Naive B cell (primary cell): ENCODE data around the gene TPM2. TPM values are rescaled to one million over a fixed set of nuclear protein-coding genes. Genes with fewer than 3 reads are reported as not detected.

Experiments used
- ATAC-seq, 2 donors: fragments of 150-1000 bp; cut with Tn5 transposase; 2 replicates each; pipeline ENCODE4 v1.10.0; 2021; ENCODE audit warnings: low read depth in 2 of 2, mild to moderate bottlenecking in 2 of 2, moderate library complexity in 2 of 2
- DNase-seq: peaks from one replicate; pipeline ENCODE4 v3.0.0; 2022
- H3K27ac Mint-ChIP-seq, 6 donors: one replicate each; pipeline ENCODE4 v1.8.0; 2020 to 2022; ENCODE audit warnings: mild to moderate bottlenecking in 6 of 6, mixed read lengths in 6 of 6, moderate library complexity in 5 of 6, inconsistent platforms in 2 of 6
- H3K27me3 Mint-ChIP-seq, 3 donors: one replicate each; pipeline ENCODE4 v1.8.0; 2021 to 2022; ENCODE audit warnings: mixed read lengths in 3 of 3, mild to moderate bottlenecking in 1 of 3
- H3K36me3 Mint-ChIP-seq, 2 donors: one replicate each; pipeline ENCODE4 v1.8.0; 2020 to 2022; ENCODE audit warnings: mixed read lengths in 2 of 2, inconsistent platforms in 1 of 2, mild to moderate bottlenecking in 1 of 2
- H3K4me1 Mint-ChIP-seq, 3 donors: one replicate each; pipeline ENCODE4 v1.8.0; 2020 to 2022; ENCODE audit warnings: mixed read lengths in 3 of 3, inconsistent platforms in 1 of 3, mild to moderate bottlenecking in 1 of 3, moderate library complexity in 1 of 3
- H3K4me3 Mint-ChIP-seq, 8 donors: one replicate each; pipeline ENCODE4 v1.8.0; 2020 to 2022; ENCODE audit warnings: mild to moderate bottlenecking in 8 of 8, mixed read lengths in 8 of 8, moderate library complexity in 8 of 8, inconsistent platforms in 2 of 8
- H3K9me3 Mint-ChIP-seq, 7 donors: one replicate each; pipeline ENCODE4 v1.8.0; 2020 to 2022; ENCODE audit warnings: mixed read lengths in 7 of 7, mild to moderate bottlenecking in 5 of 7, inconsistent platforms in 2 of 7, moderate library complexity in 1 of 7
- polyA plus RNA-seq, 6 donors: library from polyadenylated mRNA; unstranded; fragments of 300-500 nt; fragmentation: Illumina TruSeq; gene quantifications; one replicate each; pipeline ENCODE4 v1.2.3, GENCODE V29; 2021; ENCODE audit warnings: low read depth in 6 of 6

TPM2 gene
- polyA plus RNA-seq, 6 donors from 2014 or later, result 0.52 TPM; not detected in 5

- Mint-ChIP-seq H3K9me3 (no peaks in the 10 kb centered on the region), H3K27me3 (no peaks in the 10 kb centered on the region), H3K4me1 (peaks cover 11 to 15% (median 12%) of the 10 kb centered on the region in 3 donors), H3K36me3 (peaks cover 19 to 50% of the 10 kb centered on the region in 2 donors), H3K4me3 (no peak overlapping the region), H3K27ac (peak overlapping the region in 2 of 6 donors; percentile 30 to 96)
- ATAC-seq, result no peak
- DNase-seq, result no peak
Observed at GRCh38 chr9:35713578-35713977, 23.9 kb upstream of the TPM2 start.

DNA sequence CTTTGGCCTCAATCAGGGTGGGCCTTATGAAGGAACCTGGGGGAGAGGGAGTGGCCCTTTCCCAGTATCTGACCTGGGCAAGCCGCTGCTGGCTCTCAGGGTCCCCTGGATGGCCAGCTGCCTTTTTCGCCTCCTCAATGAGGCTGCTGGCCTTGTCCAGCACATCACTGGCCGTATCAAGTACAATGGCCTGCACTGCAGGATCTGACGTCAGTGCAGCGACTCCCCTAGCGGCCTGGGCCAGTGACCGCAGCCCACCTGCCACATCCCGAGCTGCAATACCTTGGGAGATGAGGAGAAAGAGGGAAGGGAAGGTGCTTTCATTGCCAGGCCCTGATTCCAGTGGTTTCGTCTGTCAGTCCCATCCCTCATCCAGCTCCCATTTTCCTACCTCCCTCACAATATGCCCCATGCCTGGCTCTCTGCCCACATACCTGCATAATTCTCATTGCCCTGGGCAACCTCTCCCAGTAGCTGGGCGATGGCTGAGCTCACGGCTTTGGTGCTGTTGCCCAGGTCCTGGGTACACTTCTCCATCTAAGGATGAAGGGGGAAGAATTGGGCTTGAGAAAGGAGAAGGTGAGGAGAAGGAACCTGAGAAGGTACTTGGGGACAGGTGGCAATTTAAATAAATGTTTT is 23.2 kb upstream of the TPM2 start:
- Mint-ChIP-seq H3K9me3 (no peaks in the 10 kb centered on the region), H3K36me3 (peaks cover 16 to 57% of the 10 kb centered on the region in 2 donors), H3K27ac (peak overlapping the region in 1 of 6 donors; percentile 30), H3K27me3 (no peaks in the 10 kb centered on the region), H3K4me1 (peaks cover 4 to 12% (median 5%) of the 10 kb centered on the region in 3 donors), H3K4me3 (no peak overlapping the region)
- ATAC-seq (no peak), DNase-seq (no peak)

GRCh38 chr9:35711501-35712428 is 22.0 kb upstream of the TPM2 start:
- Mint-ChIP-seq H3K4me3 (no peak overlapping the region), H3K27me3 (no peaks in the 10 kb centered on the region), H3K27ac (peak overlapping the region in 2 of 6 donors; percentile 26 to 75), H3K9me3 (no peaks in the 10 kb centered on the region), H3K36me3 (peaks cover 21 to 65% of the 10 kb centered on the region in 2 donors), H3K4me1 (peaks cover 2 to 18% (median 12%) of the 10 kb centered on the region in 3 donors)
- DNase-seq (no peak), ATAC-seq (no peak)

GRCh38 chr9:35710818-35711500 is 21.2 kb upstream of the TPM2 start:
- ATAC-seq (no peak), DNase-seq (no peak)
- no peak overlapping the region for H3K4me3 Mint-ChIP-seq
- H3K27me3 Mint-ChIP-seq, result no peaks in the 10 kb centered on the region
- peaks cover 14 to 62% of the 10 kb centered on the region in 2 donors for H3K36me3 Mint-ChIP-seq
- H3K27ac Mint-ChIP-seq, result peak overlapping the region in 3 of 6 donors; percentile 39 to 66 (median 58)
- H3K4me1 Mint-ChIP-seq, result peaks cover 2 to 13% (median 11%) of the 10 kb centered on the region in 3 donors
- H3K9me3 Mint-ChIP-seq, result no peaks in the 10 kb centered on the region

GRCh38 chr9:35708146-35708545 is 18.4 kb upstream of the TPM2 start:
- DNase-seq (no peak), ATAC-seq (no peak)
- Mint-ChIP-seq H3K27ac (peak overlapping the region in 3 of 6 donors; percentile 11 to 83 (median 40)), H3K27me3 (no peaks in the 10 kb centered on the region), H3K36me3 (peaks cover 10 to 43% of the 10 kb centered on the region in 2 donors), H3K9me3 (no peaks in the 10 kb centered on the region), H3K4me3 (no peak overlapping the region), H3K4me1 (peaks cover 2 to 13% (median 11%) of the 10 kb centered on the region in 3 donors)

GRCh38 chr9:35706951-35707350 is 17.2 kb upstream of the TPM2 start:
- Mint-ChIP-seq H3K9me3 (no peaks in the 10 kb centered on the region), H3K27ac (peak overlapping the region in 2 of 6 donors; percentile 22 to 63), H3K4me1 (peaks cover 2 to 13% (median 11%) of the 10 kb centered on the region in 3 donors), H3K4me3 (no peak overlapping the region), H3K36me3 (peaks cover 10 to 45% of the 10 kb centered on the region in 2 donors), H3K27me3 (no peaks in the 10 kb centered on the region)
- DNase-seq (no peak), ATAC-seq (no peak)

DNA sequence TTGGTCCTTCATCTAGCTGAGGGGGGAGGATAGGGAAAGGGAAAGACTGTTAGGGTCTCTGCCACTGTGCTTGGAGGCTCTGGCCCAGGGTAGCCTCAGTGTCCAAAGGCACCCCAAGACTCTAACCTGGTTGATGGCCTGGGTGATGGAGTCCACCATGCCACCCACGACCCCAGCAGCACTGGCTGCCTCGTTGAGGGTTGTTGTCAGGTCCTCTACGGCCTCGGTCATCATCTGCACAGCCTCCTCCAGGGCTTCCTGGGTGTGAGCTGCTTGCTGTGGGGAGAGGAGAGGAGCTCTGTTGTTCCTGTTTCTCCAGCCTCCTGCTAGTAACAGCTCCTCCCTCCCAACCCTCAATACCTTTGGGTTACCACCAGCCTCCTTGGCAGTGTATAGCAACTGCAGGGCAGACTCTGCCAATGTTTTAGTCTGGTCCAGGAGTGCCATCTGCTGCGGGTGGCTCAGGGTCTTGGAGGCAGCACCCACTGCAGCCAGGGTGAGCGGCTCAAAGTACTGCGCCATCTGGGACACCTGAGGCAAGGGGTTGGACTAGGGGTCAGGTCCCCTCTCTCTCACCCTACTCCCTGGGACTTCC is 16.2 kb upstream of the TPM2 start:
- H3K4me3 Mint-ChIP-seq, result no peak overlapping the region
- ATAC-seq, result no peak
- H3K36me3 Mint-ChIP-seq, result peaks cover 10 to 36% of the 10 kb centered on the region in 2 donors
- no peak for DNase-seq
- peak overlapping the region in 1 of 6 donors; percentile 62 for H3K27ac Mint-ChIP-seq
- H3K9me3 Mint-ChIP-seq, result no peaks in the 10 kb centered on the region
- no peaks in the 10 kb centered on the region for H3K27me3 Mint-ChIP-seq
- peaks cover 2 to 11% (median 10%) of the 10 kb centered on the region in 3 donors for H3K4me1 Mint-ChIP-seq

DNA sequence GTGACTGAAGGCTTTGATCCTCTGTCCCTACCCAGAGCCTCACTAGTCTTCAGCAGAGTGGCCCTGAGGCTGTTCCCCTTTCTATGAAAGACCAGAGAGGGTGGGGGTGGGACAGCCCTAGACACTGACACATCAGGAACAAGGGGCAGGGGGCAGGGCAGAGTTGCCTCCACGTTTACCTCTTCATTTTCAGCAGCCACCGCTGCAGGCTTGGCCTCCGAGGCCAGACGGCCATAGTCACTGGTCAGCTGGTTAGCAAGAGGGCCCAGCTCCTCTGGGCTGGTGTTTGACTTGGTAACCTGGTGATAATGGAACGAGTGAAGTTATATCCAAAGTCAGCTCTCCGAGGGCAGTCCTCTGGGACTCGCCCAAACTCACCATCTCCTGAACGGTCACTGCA is 15.6 kb upstream of the TPM2 start:
- peaks cover 10 to 36% of the 10 kb centered on the region in 2 donors for H3K36me3 Mint-ChIP-seq
- no peak overlapping the region for H3K4me3 Mint-ChIP-seq

GRCh38 chr9:35703906-35704672 is 14.4 kb upstream of the TPM2 start:
- H3K27ac Mint-ChIP-seq, result peak overlapping the region in 1 of 6 donors; percentile 22
- peaks cover 10 to 36% of the 10 kb centered on the region in 2 donors for H3K36me3 Mint-ChIP-seq
- DNase-seq (no peak), ATAC-seq (no peak)
- H3K4me3 Mint-ChIP-seq, result no peak overlapping the region
- H3K9me3 Mint-ChIP-seq, result no peaks in the 10 kb centered on the region
- no peaks in the 10 kb centered on the region for H3K27me3 Mint-ChIP-seq
- H3K4me1 Mint-ChIP-seq, result peaks cover 0 to 11% (median 10%) of the 10 kb centered on the region in 3 donors

More for the DNA sequence above, 15.6 kb upstream of the TPM2 start:
- Mint-ChIP-seq H3K27me3 (no peaks in the 10 kb centered on the region), H3K9me3 (no peaks in the 10 kb centered on the region), H3K4me1 (peaks cover 0 to 11% (median 10%) of the 10 kb centered on the region in 3 donors), H3K27ac (peak overlapping the region in 1 of 6 donors; percentile 62)
- ATAC-seq (no peak), DNase-seq (no peak)

GRCh38 chr9:35702696-35703095 is 13.0 kb upstream of the TPM2 start:
- H3K9me3 Mint-ChIP-seq, result no peaks in the 10 kb centered on the region
- no peaks in the 10 kb centered on the region for H3K27me3 Mint-ChIP-seq
- H3K4me3 Mint-ChIP-seq, result no peak overlapping the region
- peaks cover 6 to 23% of the 10 kb centered on the region in 2 donors for H3K36me3 Mint-ChIP-seq
- ATAC-seq, result no peak
- peak overlapping the region in 1 of 6 donors; percentile 62 for H3K27ac Mint-ChIP-seq
- H3K4me1 Mint-ChIP-seq, result peaks cover 1 to 15% (median 4%) of the 10 kb centered on the region in 3 donors
- no peak for DNase-seq

DNA sequence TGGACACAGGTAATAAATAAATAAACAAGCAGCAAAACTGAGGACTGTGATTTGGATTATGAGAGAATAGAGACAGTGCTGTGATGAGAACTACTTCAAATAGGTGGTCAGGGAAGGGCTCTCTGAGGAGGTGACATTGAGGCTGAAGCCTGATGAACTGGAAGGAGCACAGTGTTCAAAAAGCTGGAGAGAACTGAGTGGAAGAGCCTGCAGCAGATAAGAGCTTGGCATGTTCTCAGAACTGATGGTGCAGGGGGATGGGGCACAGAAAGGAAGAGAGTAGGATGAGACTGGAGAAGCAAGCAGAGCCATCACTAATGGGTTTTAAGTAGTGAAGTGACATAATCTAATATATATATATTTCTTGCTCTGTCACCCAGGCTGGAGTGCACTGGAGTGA is 11.2 kb upstream of the TPM2 start:
- no peak for DNase-seq
- no peak for ATAC-seq
- Mint-ChIP-seq H3K4me1 (peaks cover 5 to 18% (median 12%) of the 10 kb centered on the region in 3 donors), H3K27ac (no peak overlapping the region), H3K4me3 (no peak overlapping the region), H3K27me3 (no peaks in the 10 kb centered on the region), H3K36me3 (peaks cover 0 to 22% of the 10 kb centered on the region in 2 donors), H3K9me3 (no peaks in the 10 kb centered on the region)

GRCh38 chr9:35700031-35700430 is 10.3 kb upstream of the TPM2 start:
- DNase-seq (no peak), ATAC-seq (no peak)
- peaks cover 0 to 22% of the 10 kb centered on the region in 2 donors for H3K36me3 Mint-ChIP-seq
- no peak overlapping the region for H3K4me3 Mint-ChIP-seq
- no peak overlapping the region for H3K27ac Mint-ChIP-seq
- no peaks in the 10 kb centered on the region for H3K9me3 Mint-ChIP-seq
- H3K4me1 Mint-ChIP-seq, result peaks cover 5 to 18% (median 12%) of the 10 kb centered on the region in 3 donors
- no peaks in the 10 kb centered on the region for H3K27me3 Mint-ChIP-seq
